ENCODE measurements around the gene KCNK2.

The KCNK2 gene

DNA sequence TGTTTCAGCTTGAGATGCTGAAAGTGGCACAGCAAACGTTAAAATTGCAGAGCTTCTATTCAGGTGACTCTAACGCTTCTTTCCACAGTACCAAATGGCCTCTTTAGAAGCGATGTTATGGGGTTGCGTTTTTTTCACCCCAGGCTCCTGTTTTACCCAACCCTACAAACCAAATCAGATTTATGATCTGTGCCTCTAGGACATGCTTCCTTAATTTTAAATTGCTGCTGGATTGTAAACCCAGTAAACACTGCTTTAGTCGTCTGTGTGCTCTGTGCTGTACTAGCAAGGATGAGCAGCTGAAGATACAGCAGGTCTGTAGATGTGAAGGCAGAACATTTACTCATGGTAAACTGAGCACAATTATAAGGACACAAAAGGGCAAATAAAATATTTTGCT, 13.0 kb downstream of the KCNK2 start:
- TF ChIP-seq, protein P1, sequence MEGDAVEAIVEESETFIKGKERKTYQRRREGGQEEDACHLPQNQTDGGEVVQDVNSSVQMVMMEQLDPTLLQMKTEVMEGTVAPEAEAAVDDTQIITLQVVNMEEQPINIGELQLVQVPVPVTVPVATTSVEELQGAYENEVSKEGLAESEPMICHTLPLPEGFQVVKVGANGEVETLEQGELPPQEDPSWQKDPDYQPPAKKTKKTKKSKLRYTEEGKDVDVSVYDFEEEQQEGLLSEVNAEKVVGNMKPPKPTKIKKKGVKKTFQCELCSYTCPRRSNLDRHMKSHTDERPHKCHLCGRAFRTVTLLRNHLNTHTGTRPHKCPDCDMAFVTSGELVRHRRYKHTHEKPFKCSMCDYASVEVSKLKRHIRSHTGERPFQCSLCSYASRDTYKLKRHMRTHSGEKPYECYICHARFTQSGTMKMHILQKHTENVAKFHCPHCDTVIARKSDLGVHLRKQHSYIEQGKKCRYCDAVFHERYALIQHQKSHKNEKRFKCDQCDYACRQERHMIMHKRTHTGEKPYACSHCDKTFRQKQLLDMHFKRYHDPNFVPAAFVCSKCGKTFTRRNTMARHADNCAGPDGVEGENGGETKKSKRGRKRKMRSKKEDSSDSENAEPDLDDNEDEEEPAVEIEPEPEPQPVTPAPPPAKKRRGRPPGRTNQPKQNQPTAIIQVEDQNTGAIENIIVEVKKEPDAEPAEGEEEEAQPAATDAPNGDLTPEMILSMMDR (IDR thresholded peaks at IDR 0.05), result no peak

DNA sequence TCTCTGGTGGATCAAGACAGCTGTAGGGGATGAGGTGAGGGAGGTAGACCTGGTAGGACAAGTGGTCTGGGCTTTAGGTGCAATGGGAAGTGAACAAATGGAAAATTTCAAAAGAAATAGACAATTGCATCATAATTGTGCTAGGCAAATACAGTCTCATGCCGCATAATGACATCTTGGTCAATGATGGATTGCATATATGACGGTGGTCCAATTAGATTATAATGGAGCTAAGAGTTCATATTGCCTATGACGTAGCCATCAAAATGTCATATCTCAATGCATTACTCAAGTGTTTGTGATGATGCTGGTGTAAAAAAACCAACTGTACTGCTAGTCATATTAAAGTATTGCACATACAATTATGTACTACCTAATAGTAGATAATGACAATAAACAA, 19.0 kb downstream of the KCNK2 start:
- TF ChIP-seq, protein P1 (IDR thresholded peaks at IDR 0.05), result no peak

DNA sequence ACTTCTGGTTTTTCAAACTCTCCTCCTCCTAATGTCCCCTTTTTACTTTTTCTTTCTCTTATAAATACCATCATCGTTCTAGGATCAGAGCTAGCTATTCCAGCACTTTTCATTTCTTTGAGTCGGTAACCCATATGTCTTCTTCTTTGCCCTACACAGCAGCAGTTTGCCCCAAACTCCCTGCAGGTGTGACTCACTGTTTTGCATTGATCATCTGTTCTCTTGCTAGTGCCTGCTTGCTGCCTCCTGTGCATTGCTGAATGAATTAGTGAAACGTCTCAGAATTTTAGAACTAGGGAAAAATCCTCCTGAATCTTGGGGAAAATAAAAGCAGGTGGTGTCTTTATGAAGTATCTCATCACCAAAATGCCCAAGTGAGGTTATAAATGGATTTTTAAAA, 21.7 kb downstream of the KCNK2 start:
- TF ChIP-seq, protein P1 (IDR thresholded peaks at IDR 0.05), result no peak

DNA sequence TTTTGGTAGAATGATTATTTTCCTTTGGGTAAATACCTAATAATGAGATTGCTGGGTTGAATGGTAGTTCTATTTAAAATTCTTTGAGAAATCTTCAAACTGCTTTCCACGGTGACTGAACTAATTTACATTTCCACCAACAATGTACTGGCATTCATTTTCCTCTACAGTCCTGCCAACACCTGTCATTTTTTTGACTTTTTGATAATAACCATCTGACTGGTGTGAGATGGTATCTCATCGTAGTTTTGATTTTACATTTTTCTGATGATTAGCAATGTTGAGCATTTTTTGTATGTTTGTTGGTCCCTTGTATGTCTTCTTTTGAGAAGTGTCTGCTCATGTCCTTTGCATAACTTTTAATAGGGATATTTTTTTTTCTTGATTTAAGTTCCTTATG, 23.5 kb downstream of the KCNK2 start:
- TF ChIP-seq, protein P1 (IDR thresholded peaks at IDR 0.05), result no peak

DNA sequence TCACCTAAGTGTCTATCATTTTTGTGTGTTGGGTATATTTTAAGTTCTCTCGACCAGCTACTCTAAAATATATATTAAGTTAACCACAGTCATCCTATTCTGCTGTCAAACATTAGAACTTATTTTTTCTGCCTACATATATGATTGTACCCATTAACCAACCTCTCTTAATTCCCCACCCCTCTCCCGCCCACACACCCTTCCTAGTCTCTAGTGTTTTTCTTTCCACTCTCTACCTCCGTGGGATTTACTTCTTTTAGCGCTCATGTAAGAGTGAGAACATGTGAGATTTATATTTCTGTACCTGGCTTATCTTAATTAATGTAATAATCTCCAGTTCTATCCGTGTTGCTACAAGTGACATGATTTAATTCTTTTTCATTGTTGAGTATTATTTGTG, 26.6 kb downstream of the KCNK2 start:
- TF ChIP-seq, protein P1 (IDR thresholded peaks at IDR 0.05), result no peak

DNA sequence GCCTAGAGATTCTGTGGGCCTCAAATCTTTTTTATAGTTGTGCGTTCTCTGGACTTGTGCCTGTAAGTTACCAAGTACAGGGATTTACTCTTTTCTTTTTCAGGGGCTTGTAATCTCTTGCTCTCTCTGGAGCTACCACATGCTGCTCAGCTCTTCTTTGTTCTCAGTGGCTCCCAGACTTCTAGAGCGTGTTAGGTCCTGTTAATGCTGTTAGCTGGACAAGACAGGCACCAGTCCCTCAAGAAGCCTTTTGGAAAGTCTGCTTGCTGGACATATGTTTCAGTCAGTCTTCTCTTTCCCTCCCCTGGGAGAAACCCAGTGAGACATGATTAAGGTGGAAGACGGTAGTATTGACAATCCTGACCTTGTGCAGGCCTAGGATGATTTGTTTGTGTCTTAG, 29.4 kb downstream of the KCNK2 start:
- TF ChIP-seq, protein P1 (IDR thresholded peaks at IDR 0.05), result no peak

DNA sequence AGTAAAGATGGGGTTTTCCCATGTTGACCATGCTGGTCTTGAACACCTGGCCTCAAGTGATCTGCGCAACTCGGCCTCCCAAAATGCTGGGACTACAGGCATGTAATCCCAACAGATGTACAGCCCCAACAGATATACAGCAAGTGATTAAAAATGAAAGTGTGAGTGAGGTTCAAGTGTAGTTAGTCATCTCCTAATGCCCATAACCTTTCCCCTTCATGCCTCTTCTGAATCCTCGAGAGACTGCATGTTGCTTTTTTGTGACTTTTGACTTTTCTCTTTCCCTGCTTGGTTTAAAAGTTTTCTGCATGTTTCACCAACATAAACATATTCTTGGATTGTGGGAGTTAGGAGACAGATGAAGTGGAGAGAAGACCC, 31.2 kb downstream of the KCNK2 start:
- TF ChIP-seq, protein P1 (IDR thresholded peaks at IDR 0.05), result no peak

DNA sequence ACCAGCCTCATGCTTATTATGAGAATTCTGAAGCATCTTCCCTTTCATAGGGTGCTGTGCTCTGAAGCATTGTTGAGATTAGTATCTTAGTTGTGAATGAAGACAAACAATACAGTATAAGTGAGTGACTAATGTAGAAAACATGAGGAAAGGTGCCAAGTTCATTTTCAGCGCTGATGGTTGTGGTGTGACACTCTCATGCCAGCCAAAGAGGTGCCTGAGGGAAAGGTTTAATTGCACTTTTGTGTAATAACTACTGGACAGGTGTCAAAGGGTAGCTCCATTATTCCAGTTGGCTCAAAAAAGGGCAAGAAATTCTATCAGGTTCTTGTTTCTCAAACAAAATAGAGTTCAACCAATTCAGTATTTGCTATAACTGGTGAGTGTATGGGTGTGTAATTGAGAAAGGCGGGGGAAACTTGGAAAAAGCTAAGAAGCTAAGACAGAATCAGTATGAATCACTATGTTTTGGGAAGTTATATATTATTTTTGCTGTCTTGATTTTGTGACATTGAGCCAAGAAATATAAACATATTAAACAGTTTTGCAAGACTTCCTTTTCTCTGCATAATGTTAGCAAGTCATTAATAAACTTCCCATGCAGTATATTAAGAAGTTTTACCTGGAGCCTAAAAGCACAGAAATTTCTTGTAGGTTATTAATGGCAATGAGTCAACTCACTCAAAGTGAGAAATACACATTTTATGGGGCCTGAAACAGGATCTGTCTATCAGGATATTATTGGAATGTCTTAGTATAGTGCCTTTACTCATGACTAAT, 31.8 kb downstream of the KCNK2 start:
- TF ChIP-seq, protein P1 (IDR thresholded peaks at IDR 0.05), result no peak

Measured in LNCAP (cell line).